NCI-H2107 treated with DMSO at 0.1 percent for 48 hours (cell line): ENCODE results near the gene PHLDA2.
"Not testable (repeated sequence)": the region's sequence is repeated elsewhere in the genome, so short reads cannot be mapped to it uniquely, and the experiment has no call there.

Experiments used
- DNase-seq: peaks from one replicate; lab custom pipeline; 2025; ENCODE audit not compliant: unreplicated experiment; lab: John Stamatoyannopoulos, UW

PHLDA2 gene

GRCh38 chr11:2945031-2945756, 16.0 kb upstream of the PHLDA2 start:
- no peak for DNase-seq

GRCh38 chr11:2944530-2944929, 15.3 kb upstream of the PHLDA2 start:
- DNase-seq = no peak

GRCh38 chr11:2943711-2944118, 14.5 kb upstream of the PHLDA2 start:
- peak; percentile 21 for DNase-seq

- DNase-seq = no peak
Observed at GRCh38 chr11:2942872-2943710, 13.9 kb upstream of the PHLDA2 start.

- no peak for DNase-seq
Observed at GRCh38 chr11:2942447-2942846, 13.2 kb upstream of the PHLDA2 start.

GRCh38 chr11:2940921-2941821, 12.0 kb upstream of the PHLDA2 start:
- no peak for DNase-seq

GRCh38 chr11:2940147-2940920, 11.1 kb upstream of the PHLDA2 start:
- no peak for DNase-seq

GRCh38 chr11:2938458-2939418, 9.5 kb upstream of the PHLDA2 start:
- DNase-seq = not testable (repeated sequence)

GRCh38 chr11:2937641-2938457, 8.6 kb upstream of the PHLDA2 start:
- not testable (repeated sequence) for DNase-seq

GRCh38 chr11:2934611-2935239, 5.5 kb upstream of the PHLDA2 start:
- no peak for DNase-seq

GRCh38 chr11:2934021-2934550, 4.9 kb upstream of the PHLDA2 start:
- no peak for DNase-seq

GRCh38 chr11:2933375-2934020, 4.3 kb upstream of the PHLDA2 start:
- DNase-seq = no peak

- DNase-seq = no peak
Observed at GRCh38 chr11:2932850-2933251, 3.6 kb upstream of the PHLDA2 start.

GRCh38 chr11:2931771-2932738, 2.8 kb upstream of the PHLDA2 start:
- DNase-seq = no peak

- no peak for DNase-seq
Observed at GRCh38 chr11:2931420-2931746, 2.2 kb upstream of the PHLDA2 start.

GRCh38 chr11:2930704-2931419, 1.6 kb upstream of the PHLDA2 start:
- DNase-seq = no peak
